DLD1 (cell line): ENCODE data around the gene TOLLIP.

Source experiments
- in situ Hi-C: cut with HindIII; loops from 2 replicates; pipeline ENCODE4 v1.10.0; 2017; ENCODE audit warnings: low sequenced_read_pairs

The TOLLIP gene

GRCh38 chr11:1299621-1300020, 9.8 kb downstream of the TOLLIP start:
- in situ Hi-C loops = no loop called here

GRCh38 chr11:1298695-1299492, 10.5 kb downstream of the TOLLIP start:
- in situ Hi-C loops = no loop called here

GRCh38 chr11:1297576-1298473, 11.6 kb downstream of the TOLLIP start:
- in situ Hi-C loops = no loop called here

- in situ Hi-C loops = no loop called here
Observed at GRCh38 chr11:1297011-1297575, 12.3 kb downstream of the TOLLIP start.

GRCh38 chr11:1296287-1296686, 13.1 kb downstream of the TOLLIP start:
- in situ Hi-C loops = no loop called here

- in situ Hi-C loops = no loop called here
Observed at GRCh38 chr11:1295591-1295990, 13.8 kb downstream of the TOLLIP start.

GRCh38 chr11:1295086-1295485, 14.3 kb downstream of the TOLLIP start:
- in situ Hi-C loops = no loop called here

- in situ Hi-C loops = no loop called here
Observed at GRCh38 chr11:1293619-1294015, 15.8 kb downstream of the TOLLIP start.

GRCh38 chr11:1292644-1293618, 16.5 kb downstream of the TOLLIP start:
- in situ Hi-C loops = no loop called here

- in situ Hi-C loops = no loop called here
Observed at GRCh38 chr11:1292018-1292643, 17.3 kb downstream of the TOLLIP start.

GRCh38 chr11:1291295-1292017, 18.0 kb downstream of the TOLLIP start:
- in situ Hi-C loops = no loop called here

GRCh38 chr11:1290052-1291040, 19.1 kb downstream of the TOLLIP start:
- in situ Hi-C loops = no loop called here

- in situ Hi-C loops = no loop called here
Observed at GRCh38 chr11:1289211-1289935, 20.1 kb downstream of the TOLLIP start.

GRCh38 chr11:1288426-1289151, 20.8 kb downstream of the TOLLIP start:
- in situ Hi-C loops = no loop called here

GRCh38 chr11:1287928-1288327, 21.5 kb downstream of the TOLLIP start:
- in situ Hi-C loops = no loop called here

- in situ Hi-C loops = no loop called here
Observed at GRCh38 chr11:1285876-1286275, 23.6 kb downstream of the TOLLIP start.

GRCh38 chr11:1285316-1285744, 24.1 kb downstream of the TOLLIP start:
- in situ Hi-C loops = no loop called here
